GM21723 (cell line): Measurements from ENCODE around the gene STAT1.
"Not testable (repeated sequence)": the region's sequence is repeated elsewhere in the genome, so short reads cannot be mapped to it uniquely, and the experiment has no call there.

Source experiments
- ATAC-seq: cut with Tn5 transposase; IDR thresholded peaks from one replicate; pipeline ENCODE4 v1.9.1; 2021; ENCODE audit warnings: mild to moderate bottlenecking, moderate library complexity; ENCODE audit not compliant: unreplicated experiment

STAT1 gene

DNA sequence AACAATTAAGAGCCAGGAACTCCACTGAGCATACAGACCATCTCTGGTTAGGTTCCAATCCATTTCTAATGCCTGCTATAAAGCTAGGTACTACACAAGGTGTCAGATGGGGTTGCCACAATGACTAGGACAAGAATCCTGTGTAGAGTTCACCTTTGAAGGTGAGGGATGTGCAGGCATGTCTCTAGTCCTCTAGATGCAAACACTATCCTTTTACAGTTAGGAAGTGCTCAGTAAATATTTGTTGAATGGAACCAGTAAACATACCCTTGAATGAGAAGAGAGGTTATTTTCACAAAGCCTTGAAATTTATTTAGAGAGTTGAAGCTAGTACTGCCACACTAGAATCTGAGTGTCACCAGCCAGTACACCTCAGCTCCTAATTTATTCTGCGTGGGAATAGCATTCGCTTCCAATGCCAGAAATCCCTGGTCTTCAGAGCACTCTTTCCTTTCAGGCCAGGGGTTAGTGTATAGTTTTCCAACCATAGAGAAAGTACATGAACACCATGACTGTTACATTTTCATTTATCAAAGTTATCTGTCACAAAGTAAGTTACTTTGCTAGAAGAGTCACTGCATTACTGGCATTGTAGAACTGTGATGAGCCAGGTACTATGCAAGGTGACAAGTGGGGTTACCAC lies 48.3 kb downstream of the STAT1 start:
- ATAC-seq, result no peak

DNA sequence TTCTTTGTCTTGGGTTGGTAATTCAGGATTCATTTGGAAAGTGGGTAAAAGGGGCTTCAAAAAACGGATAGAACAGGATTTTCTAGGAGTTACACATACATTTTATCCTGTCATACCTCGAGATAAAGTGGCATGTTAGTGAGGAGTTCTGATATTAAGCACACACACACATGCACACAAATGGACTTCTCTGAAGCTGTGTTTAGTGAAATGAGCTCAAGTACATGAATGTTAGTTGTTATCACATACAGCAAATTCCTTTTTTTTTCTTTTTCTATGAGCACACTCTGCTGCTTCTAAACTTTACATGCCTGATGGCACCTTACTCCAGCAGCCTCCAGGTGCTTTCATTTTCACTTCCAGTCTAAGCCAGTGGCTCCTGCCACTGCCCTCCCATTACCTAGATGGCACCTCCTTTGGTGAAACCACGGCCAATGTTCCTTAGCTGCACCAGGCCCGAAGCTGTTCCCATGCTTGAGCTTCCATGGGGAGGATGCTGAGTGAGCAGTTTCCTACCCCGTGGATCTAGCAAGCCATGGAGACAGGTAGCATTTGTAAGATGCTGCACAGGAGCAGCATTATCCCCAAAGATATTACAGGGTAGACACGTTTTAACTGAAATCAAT lies 49.7 kb downstream of the STAT1 start:
- no peak for ATAC-seq

DNA sequence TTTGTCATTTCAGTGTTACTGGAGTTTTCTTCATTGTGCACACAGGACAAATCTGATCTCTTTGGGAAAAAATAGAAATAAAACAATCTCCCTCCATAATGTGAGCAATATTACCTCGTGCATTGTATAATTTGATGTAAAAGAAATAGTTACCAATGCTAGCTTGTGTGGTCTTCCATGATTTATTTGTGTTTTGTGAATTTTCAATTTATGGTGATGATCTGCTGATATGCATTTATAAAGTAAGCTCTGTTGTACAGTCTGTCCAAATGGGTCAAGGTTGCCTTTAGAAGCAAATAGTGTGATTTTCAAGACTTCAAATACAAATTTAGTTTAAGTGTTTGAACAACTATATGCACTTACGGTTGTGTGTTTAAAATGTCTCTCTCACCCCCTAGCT lies 50.9 kb downstream of the STAT1 start:
- ATAC-seq, result no peak

DNA sequence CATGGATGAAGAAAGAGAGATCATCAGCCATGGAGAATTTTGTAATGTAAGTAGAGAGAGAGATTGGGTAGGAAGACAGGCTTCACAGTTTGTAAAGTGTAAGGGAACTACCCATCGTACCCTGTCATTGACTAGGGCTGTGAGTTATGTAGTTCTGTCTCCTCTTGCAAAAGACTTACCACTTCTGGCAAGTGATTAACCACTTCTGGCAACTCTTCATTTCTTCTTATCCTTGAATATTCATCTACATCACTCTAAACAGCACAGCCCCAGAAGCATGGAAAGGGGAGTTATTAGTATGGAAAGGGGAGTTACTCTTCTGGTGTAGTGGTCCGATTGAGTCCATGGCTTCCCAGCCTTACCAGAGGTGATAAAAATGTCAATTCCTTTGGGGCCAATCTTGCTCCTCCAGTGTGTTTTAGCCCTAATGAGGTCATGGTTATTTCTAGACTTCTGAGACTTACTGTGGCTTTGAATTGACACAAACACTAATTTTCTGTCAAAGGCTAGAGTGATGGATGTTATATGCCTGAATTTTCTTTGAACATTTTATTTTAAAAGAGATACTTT lies 52.0 kb downstream of the STAT1 start:
- ATAC-seq, result peak; percentile 40

DNA sequence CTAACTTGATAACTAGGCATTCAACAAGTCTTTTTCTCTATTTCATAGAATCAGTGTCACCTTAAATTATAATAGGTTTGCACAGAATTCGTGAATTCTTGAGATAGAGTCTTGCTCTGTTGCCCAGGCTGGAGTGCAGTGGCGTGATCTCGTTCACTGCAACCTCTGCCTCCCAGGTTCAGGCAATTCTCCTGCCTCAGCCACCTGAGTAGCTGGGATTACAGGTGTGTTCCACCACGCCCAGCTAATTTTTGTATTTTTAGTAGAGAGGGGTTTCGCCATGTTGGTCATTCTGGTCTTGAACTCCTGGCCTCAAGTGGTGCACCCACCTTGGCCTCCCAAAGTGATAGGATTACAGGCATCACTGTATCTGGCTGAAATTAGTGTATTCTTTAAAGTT lies 52.9 kb downstream of the STAT1 start:
- not testable (repeated sequence) for ATAC-seq

DNA sequence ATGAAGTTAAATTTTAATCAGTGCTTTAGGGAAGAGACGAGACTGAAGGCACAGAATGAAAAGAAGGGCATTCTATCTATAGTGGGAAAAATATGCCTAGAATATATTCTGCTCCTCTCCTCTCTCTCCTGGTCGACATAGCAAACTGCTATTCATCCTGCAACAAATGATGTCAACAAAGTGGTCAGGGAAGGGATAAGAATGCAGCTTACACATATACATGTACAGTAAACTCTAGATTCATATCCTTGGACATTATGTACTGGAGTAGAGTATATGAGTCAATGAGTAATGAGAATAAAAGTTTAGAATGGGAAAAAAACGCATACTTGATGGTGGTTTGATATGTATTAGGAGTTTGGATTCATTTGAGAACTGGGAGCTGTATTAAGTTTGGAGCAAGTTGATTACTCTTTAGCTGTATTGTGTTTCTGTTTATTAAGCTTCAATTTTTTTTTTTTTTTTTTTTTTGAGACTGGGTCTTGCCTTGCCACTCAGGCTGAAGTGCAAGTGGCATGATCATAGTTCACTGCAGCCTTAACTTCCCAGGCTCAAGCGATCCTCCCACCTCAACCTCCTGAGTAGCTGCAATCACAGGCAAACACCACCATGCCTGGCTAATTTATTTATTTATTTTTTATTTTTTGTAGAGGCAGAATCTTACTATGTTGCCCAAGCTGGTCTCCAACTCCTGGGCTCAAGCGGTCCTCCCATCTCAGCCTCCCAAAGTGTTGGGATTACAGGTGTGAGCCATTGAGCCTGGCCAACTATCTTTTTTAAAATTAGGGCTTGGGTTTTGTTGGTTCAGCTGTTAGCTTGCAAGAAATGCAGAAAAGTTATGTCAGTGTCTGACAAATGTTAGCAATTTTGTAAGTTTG lies 53.8 kb downstream of the STAT1 start:
- ATAC-seq, result no peak

DNA sequence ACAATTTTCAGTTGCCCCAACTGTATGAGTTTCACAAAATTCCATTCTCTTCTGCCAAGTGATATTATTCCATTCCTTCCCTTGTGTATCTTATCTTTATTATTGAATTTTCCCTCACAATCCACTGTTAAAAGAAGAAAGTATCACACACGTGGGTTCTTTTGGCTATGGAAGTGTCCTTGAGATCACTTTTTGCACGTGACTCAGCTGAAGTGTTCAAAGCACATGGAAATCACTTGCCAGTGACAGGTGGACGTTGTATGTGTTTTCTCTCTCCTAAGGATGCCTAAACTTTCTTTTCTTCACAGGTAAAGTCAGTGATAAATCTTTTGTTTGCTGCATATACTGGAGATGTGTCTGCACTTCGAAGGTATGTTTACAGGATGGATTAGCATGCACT lies 60.7 kb downstream of the STAT1 start:
- ATAC-seq, result no peak

DNA sequence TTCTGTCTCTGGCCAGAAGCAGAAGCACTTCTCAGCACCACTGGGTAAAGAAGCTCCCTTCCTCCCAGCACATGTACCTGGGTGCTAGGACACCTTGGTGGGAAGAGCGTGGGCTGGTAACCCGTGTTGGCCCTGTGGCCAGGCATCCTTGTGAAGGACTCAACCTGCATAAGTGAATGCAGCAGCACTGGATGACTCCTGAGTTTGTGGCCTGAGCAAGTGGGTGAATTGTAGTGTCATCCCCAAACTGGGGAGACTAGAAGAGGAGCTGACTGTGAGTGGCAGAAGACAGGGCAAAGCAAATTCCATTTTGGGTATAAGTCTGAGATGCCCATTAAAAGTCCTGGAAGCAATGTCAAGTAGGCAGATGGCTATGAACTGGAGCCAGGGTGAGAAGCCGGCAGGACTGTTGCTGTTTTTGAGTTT lies 63.4 kb downstream of the STAT1 start:
- ATAC-seq, result no peak

DNA sequence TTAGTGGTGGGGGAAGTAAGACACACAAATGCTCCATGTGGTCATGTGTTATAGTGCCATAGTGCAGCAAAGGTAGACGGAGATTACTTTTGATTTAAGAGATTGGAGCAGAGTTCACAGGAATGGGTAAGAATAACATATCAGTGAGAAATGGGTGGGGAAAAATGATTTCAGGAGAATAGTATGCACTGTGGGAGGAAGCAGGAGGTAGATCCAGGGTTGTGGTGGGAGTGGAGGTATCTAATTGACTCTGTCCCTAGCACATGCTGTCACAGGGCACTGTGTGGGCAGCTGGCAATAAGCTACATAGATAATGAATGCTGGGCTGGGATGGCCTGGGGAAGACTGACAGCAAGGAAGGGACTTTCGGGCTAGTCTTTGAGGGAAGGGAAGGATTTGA lies 65.3 kb downstream of the STAT1 start:
- no peak for ATAC-seq

DNA sequence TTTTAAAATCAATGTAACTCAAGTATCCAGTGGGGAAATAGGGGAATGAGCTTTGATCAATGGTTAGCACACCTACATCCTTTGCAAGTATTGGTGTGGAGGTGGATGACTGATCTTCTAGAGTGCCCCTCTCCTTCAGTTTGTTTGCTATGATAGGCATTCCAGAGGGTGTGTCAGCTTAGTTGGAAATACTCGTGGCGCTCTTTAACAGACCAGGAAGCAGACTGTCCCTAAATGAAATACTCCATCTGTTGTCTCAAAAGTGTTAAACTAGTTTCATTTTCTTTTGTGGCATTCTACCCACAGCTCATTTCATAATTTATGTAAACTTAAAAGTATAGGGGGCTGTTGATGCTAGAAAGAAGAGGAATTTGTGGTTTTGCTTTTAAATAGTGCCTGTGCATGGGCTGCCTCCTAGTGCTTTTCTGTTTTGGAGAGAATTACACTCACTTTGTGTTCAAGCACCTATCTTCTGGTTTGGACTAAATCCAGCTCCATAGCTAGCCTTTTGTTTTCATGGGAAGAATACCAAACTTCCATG lies 66.2 kb downstream of the STAT1 start:
- peak; percentile 69 for ATAC-seq

DNA sequence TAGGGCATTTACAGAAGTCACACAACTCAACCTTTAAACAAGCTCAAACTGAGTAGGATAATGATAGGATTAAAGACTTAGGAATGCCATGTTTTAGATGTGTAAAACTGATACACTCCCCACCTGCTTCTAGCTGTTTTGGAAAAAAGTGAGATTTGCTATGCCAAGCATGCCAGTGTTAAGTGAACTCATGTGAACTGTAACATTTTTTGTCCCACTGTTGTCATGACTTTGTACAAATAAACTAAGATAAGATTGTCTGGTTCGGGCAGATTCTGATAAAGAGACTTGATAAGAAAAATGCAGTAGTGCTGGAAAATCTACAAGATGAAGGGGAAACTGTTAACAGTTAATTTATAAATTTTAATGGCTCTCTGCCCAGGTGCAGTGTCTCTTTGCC lies 66.8 kb downstream of the STAT1 start:
- ATAC-seq, result no peak

DNA sequence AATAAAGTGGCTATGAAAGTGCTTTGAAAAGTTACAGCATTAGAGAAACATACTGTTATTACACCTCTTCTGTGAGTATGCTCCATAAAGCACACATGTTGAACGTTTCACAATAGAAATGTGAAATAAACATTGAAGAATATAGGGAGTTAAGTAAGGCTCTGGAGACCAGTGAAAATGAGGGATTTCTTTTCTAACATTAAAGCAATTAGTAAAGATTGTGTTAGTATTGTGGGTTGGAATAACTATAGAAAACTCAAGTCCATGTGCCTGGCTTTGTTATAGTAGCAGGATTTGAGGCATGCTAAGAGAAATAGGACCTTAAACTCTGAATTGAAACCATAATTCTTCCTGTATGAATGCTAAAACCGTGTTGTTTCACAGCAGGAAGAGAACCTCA lies 70.3 kb downstream of the STAT1 start:
- no peak for ATAC-seq

DNA sequence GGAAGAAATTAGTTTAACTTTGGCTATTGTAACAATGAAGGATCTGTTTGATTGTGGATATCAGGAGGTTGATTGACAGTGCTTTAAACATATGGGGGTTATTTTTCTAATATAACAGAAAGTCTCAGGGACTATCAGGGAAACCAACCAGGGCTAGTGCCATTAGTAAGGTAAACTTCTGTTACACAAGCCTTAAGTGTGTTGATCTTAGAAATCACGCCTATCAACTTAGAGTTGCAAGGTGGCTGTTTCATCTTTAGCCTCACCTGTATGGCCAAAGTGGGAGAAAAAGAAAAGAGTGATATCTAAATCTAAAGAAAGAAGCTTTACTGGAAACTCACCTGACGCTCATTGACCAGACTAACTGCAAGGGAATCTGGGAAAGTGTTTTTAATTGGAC lies 71.3 kb downstream of the STAT1 start:
- no peak for ATAC-seq

DNA sequence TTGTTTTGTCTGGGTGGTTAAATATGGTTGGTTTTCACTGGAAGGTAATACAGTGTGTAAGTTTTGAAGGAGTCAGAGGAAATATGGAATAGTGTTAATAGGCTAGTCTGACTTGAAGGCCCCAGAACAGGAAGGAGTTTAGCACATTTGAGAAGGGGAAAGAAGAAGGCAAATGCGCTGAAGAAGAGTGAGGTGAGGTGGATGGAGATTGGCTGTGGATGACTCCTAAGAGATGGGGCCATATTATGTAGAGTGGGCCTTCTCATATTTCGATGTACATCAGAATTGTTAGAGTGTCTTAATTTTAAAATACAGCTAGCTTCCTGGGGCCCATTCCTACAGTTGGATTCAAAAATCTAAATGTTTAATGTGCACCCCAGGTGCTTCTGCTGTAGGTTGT lies 72.4 kb downstream of the STAT1 start:
- ATAC-seq, result no peak

DNA sequence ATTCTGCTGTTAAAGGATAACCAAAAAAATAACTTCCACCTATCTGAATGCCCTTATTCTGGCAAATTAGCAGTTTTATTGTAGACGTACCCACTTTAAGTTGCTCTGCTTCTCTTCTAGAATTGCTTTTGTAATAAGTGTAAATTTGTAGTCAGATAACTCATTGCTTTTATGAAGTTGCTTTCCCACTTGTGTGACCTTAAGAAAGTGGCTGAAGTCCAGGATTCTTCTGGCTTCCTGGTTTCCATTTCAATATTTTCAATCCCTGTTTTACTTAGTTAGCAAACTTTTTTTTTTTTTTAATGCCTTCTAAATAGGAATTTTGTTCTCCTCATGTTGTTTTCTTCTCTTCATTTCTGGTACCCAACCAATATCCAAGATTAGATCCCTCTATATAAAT lies 73.5 kb downstream of the STAT1 start:
- ATAC-seq, result no peak

DNA sequence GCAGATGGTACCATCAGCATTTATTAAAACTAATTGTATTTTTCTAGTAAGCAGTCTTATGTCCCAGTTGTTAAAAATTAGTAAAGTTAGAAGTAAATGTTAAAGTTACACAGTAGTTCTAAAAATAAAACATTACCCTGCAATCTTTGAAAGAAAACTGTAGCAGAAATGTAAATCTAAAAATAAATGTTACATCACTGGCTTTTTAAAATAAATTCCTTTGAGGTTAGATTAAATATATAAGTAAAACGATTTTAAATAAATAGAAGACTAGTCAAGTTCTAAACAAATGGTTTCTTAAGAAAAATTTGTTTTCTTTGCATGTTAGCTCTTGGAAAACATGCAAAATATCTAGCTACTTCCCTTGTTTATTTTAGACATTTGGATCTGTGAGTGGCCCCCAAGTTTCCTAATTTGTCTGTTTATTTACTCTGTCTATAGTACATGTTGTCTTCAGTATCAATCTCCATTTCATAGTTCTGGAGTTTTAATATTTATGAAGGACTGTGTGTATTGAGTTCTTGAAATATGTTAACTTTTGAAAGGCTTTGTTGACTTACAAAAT lies 75.1 kb downstream of the STAT1 start:
- ATAC-seq, result no peak

DNA sequence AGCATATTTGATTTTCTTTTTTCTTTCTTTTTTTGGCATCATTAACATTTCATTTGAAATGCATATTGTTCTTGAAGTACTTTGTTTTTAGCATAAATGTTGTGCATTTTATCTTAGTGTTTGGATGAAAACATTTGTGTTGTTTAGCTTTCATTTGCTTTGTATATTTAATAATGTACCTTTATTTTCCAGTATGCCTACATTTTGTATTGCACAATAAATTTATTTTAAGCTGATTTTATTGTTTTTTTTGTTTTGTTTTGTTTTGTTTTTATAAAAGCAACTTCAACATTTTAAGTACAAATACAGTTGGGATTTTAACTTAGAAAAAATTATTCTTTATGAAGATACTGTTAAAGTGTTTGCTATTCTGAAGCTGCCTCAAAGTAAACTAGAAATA lies 78.9 kb downstream of the STAT1 start:
- ATAC-seq, result no peak

DNA sequence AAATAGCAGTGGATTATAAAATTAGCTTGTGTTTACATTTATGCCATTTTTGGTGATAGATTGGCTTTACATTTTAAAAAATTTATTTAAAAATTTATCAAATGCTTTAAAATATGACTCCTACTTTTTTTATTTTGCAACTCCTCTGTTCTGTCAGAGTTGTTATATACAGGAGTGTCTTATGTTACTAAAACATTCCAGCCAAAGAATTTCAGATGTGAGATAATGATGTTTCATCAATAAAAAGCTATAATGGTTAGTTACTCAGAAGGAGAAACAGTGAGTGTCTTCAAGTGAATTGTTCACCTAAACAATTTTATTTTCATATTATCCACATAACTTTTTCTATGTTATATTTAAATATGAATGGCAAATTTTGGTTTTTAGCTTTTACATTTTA lies 80.6 kb downstream of the STAT1 start:
- ATAC-seq, result no peak

DNA sequence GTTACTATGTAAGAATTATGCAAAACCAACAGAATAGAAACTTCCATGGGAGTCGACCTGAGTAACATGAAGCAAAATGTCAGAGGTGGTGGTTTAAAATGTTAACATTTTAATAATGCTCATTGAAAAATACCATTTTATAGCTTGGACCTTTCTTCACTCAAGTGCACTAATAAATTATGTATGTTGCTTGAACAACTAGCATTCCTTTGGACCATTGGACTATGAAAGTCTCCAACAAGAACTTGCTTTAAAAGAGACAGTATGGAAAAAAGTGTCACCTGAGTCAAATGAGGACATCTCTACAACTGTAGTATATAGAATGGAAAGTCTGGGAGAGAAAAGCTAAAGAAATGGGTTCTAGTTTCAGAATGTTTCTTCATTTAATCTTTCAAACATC lies 81.5 kb downstream of the STAT1 start:
- ATAC-seq, result no peak

DNA sequence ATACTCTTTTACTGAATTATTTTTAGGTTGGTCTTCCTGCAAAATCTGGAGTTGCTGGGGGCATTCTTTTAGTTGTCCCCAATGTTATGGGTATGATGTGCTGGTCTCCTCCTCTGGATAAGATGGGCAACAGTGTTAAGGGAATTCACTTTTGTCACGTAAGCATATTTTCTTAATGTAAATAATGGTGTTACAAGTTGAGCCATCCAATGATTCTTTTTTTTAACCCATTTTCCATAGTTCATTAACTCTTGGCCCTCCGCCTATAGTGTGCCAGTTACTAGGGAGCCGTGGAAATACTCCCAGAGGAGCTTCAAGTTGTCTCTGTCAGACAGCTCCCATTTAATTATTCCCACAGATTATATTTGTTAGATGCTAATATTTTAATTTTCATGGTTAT lies 83.6 kb downstream of the STAT1 start:
- no peak for ATAC-seq

DNA sequence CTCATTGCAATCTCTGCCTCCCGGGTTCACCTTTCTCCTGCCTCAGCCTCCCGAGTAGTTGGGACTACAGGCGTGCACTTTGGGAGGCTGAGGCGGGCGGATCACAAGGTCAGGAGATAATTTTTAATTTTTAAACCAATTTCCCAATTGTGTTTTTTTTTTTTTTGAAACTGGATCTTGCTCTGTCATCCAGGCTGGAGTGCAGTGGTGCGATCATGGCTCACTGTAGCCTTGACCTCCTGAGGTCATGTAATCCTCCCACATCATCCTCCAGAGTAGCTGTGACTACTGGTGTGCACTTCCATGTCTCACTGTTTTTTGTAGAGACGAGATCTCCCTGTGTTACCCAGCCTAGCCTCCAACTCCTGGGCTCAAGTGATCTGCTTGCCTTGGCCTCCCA lies 84.1 kb downstream of the STAT1 start:
- ATAC-seq, result no peak
